GM21825 (cell line): Measurements from ENCODE around the gene UROC1.

Source experiments
- ATAC-seq: cut with Tn5 transposase; IDR thresholded peaks from one replicate; pipeline ENCODE4 v1.9.1; 2021; ENCODE audit warnings: mild to moderate bottlenecking, moderate library complexity; ENCODE audit not compliant: unreplicated experiment

The UROC1 gene

GRCh38 chr3:126481808-126482502, 35.6 kb downstream of the UROC1 start:
- ATAC-seq, result no peak

- no peak for ATAC-seq
Observed at GRCh38 chr3:126480861-126481260, 36.7 kb downstream of the UROC1 start.

DNA sequence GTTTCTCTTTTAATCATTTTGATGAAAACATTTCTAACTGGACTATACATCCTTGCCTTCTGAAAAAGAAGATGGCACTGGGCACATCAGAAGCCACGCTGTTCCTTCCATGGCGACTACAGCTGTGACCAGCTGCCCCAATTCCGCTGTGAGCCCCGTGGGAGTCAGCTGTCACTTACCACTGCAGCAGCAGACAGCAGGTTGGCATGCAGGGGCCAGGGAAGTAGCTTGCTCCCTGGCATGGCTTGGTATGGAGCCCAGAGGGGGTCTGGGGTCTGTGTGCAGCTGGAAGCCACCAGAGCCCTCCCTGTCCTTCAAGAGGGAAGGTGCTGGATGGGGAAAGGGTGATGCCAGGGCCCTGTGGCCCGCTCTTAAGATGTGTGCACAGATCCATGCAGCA, 37.4 kb downstream of the UROC1 start:
- no peak for ATAC-seq

GRCh38 chr3:126479642-126480041, 37.9 kb downstream of the UROC1 start:
- ATAC-seq, result no peak

- no peak for ATAC-seq
Observed at GRCh38 chr3:126478581-126479310, 38.8 kb downstream of the UROC1 start.

DNA sequence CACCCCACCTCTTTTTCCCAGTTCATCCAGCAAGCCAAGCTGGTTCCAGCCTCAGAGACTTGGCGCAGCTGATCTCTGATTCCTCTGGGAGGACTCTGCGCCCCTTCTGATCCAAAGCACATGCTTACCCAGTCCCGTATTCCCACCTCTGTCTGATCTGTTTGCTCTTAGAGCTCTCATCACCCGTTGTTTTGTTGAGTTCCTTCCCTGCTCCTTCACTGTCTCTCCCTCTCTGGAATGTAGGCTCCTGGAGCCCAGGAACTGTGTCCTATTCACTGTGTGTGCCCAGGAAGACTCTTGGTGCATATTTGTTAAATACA, 40.6 kb downstream of the UROC1 start:
- no peak for ATAC-seq

GRCh38 chr3:126476166-126477060, 41.2 kb downstream of the UROC1 start:
- peak; percentile 26 for ATAC-seq

DNA sequence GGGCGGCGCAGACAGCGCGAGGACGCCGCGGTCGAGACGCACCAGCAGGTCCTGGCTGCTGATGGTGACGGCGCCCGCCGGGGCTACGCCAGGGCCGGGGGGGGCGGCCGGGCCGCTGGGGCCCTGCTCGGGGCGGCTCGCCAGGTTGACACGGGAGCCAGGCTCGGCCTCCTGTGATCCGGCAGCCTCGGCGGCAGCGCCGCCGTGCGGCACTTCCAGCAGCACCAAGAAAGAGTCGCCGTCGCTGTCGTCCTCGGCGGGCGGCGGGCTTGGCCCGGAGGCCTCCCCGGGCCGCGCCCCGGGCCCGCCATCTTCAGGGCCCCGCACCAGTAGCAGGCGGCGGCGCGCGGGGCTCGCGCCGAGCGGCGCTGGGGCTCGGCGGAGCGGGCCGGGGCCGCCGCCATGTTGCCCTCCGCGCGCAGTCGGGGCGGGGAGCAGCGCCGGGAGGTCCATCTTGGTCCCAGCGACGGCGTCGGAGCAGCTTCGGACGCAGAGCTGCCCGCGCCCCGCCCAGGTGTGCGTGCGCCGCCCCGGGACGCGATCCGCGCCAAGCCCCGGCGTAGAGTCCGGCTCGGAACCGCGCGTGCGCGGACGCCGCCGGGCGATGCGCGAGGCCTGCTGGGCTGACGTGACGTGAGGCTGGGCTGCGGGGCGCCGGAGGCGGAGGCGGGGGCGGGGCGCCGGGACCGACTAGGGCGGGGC, 42.0 kb downstream of the UROC1 start, which contains the start of gene ZXDC:
TSS of gene ZXDC (minus strand) at position 479 of the 702 bp plus-strand sequence. CDS start at position 453, 26 bp downstream.
- peak; percentile 84 for ATAC-seq

GRCh38 chr3:126474498-126475412, 42.8 kb downstream of the UROC1 start:
- peak; percentile 17 for ATAC-seq

DNA sequence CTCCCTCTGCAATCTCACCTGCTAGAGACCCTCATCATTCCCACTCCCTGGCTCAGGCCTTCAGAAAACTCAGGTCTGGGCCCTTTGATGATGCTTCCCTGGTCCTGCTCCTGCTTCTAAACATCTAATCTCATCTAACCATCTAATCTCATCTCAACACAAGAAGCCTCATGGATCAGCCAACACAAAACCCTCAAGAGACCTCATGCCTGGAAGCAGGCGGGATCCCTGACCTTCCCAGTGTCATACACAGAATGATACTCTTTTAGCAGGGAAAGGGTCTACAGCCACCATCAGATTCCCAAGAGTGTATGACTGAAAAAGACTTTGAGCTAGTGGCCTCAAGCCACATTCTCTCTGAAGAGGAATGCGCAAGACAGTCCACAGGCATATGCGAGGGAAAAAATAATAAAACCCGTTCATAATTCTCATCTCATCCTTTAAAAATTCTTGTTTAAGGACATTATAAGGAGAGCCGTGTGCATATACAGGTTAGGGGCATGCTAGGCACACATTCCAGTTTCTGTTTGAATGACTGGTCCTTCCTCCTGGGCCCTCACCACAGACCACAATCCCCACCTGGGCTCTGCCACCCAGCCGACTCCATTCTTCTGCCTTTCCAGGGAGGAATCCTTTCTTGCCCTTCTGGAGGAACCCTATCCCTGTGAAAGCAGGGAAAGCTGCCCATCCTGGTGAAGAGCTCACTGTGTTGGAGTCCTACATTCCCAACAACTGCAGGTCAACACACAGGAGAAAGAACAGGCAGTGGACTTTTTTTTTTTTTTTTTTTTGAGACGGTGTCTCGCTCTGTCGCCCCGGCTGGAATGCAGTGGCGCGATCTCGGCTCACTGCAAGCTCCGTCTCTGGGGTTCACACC, 44.0 kb downstream of the UROC1 start:
- no peak for ATAC-seq

GRCh38 chr3:126472277-126473006, 45.1 kb downstream of the UROC1 start:
- ATAC-seq, result no peak

DNA sequence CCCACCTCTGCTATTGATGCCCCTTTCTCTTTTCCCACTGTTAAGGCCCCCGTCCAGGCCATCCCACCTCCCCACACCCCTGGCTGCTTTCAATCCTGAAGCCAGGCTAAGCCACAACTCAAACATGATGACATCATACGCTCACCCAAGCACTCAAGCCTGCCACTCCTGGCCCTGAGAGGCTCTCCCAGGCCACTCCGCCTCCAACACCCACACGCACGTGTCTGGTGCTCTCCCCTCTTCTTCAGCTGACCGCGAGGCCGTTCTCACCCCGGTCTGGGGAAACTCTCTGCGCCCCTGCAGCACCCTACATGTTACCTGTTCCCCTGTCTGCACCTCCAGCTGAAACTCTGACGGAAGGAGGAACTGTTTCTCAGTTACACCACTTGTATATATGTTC, 48.1 kb downstream of the UROC1 start:
- no peak for ATAC-seq

GRCh38 chr3:126468028-126468891, 49.3 kb downstream of the UROC1 start:
- ATAC-seq, result no peak

- no peak for ATAC-seq
Observed at GRCh38 chr3:126467611-126467955, 50.0 kb downstream of the UROC1 start.

DNA sequence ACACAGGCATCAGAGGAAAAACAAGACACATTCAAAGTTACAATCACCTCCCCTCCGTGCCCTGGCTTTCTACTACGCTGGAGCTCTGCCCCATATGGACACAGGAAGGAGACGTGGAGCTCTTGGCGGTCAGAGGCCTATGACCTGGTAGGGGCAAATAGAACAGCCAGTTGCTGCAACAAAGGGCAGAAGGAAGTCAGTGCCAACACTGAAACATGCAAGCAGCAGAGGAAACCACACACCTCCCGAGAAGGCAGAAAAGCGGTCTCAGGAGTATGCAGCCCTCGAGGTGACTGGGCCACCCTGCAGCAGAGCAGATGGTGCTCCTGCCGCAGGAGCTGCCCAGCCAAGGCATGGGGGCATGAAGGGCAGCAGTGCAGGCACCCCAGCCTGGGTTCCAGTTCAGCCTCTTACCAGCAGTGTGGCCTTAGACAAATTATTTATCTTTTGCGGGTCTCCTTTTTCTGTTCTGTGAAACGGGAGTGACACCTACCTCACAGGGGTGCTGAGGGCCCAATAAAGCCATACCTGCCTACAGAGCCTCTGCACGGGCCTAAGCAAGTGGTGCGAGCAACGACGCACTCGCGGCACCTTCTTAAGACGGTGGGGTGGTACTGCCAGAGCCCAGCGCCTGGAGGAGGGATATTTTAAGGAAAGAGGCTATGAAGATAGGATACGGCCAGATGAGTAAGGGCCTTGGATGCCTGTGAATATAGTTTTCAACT, 50.5 kb downstream of the UROC1 start:
- ATAC-seq, result no peak

DNA sequence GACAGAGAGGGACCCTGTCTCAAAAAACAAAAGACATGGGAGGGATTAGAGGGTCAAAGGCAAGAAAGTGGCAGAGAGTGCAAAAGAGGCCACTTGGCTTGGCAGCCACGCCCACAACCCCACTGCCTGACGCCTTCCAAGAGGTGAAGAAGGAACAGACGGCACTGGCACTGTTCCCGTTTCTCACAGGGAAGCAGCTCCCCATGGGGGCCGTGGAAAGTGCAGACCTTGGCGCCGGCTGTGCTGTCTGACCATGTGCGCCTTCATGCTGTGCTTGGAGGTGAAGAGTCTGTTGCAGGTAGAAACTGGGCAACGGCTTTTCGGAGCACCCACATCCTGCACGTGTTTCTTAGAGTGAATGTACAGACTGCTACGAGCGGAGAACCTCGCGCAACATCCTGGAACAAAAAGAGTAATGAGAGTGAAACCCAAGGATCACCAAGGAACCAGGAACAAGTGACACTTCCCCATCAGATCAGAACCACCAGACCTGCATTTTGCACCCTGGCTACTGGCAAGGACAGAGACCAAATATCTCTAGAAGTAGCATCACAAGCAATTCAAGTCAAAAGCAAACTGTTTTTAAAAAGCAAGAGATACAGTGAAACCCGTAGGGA, 51.5 kb downstream of the UROC1 start:
- ATAC-seq, result no peak
